ENCODE data around the gene RYR2. TPM values are rescaled to one million over a fixed set of nuclear protein-coding genes. Genes with fewer than 3 reads are reported as not detected.

RYR2 gene
- total RNA-seq, 1 donor from 2014 or later: 15.2 TPM

DNA sequence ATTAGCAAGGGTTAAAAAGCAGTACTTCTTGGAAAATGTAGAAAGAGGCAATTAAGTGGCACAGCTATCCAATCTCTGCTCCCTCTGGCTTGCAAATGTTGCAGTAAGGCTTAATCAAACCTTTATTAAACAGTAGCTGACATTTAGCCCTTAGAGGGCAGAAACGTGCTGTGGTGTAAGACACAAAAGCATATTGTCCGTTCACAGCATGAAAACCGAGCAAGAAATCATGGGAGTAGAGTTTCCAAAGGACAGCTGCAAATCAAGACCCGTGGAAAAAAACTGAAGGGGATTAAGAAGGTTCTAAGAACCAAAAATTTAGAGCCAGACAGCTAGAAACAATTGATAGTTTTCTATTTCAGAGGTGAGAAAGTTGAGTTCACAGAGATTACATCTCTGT is 835.6 kb downstream of the RYR2 start:
- Histone ChIP-seq H3K27me3 (no peaks in the 10 kb centered on the region), H3K9me3 (no peaks in the 10 kb centered on the region), H3K4me1 (no peaks in the 10 kb centered on the region), H3K27ac (no peak overlapping the region), H3K36me3 (no peaks in the 10 kb centered on the region), H3K4me3 (no peak overlapping the region)
- intact Hi-C loops (cut with DNase I): no loop called here
- TF ChIP-seq, protein P1, sequence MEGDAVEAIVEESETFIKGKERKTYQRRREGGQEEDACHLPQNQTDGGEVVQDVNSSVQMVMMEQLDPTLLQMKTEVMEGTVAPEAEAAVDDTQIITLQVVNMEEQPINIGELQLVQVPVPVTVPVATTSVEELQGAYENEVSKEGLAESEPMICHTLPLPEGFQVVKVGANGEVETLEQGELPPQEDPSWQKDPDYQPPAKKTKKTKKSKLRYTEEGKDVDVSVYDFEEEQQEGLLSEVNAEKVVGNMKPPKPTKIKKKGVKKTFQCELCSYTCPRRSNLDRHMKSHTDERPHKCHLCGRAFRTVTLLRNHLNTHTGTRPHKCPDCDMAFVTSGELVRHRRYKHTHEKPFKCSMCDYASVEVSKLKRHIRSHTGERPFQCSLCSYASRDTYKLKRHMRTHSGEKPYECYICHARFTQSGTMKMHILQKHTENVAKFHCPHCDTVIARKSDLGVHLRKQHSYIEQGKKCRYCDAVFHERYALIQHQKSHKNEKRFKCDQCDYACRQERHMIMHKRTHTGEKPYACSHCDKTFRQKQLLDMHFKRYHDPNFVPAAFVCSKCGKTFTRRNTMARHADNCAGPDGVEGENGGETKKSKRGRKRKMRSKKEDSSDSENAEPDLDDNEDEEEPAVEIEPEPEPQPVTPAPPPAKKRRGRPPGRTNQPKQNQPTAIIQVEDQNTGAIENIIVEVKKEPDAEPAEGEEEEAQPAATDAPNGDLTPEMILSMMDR (IDR thresholded peaks at IDR 0.05): no peak
- DNase-seq (ENCODE audit: low spot score in 2 of 2): no peak

DNA sequence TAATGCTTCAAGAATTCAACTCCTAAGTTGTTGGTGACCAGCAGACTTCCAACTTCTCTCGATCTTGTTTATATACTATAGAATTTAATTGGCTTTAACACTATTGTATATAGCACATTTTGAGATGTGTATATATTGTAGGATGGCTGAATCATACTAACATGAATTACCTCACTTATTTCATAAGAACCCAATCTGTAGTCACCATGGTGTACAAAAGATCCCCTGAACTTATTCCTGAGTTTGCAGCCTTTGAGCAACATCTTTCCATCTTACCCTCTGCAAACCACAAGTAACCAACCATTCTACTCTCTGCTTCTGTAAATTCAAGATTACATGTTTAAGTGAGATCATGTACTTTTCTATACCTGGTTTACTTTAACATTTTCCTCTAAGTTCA is 836.4 kb downstream of the RYR2 start:
- no peak for DNase-seq (ENCODE audit: low spot score in 2 of 2)
- Histone ChIP-seq H3K27ac (no peak overlapping the region), H3K27me3 (no peaks in the 10 kb centered on the region), H3K4me3 (no peak overlapping the region), H3K4me1 (no peaks in the 10 kb centered on the region), H3K9me3 (no peaks in the 10 kb centered on the region), H3K36me3 (no peaks in the 10 kb centered on the region)
- intact Hi-C loops (cut with DNase I): no loop called here
- TF ChIP-seq, protein P1 (IDR thresholded peaks at IDR 0.05): no peak

DNA sequence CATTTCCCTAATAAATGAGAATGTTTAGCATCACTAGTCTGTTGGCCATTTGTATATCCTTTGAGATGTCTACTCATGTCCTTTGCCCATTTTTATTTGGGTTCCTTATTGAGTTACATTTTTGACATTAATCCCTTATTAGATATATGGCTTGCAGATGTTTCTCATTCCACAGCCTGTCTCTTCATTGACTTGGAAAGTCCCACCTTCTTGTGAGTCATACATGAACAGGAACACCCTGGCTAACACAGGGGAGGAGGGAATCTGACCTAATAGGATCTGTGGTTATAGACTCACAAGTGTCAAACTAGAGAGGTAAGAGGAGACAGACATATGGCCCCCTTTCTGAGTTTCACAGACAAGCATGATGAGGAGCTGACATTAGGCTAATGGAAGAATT is 837.2 kb downstream of the RYR2 start:
- Histone ChIP-seq H3K27me3 (no peaks in the 10 kb centered on the region), H3K27ac (no peak overlapping the region), H3K9me3 (no peaks in the 10 kb centered on the region), H3K4me3 (no peak overlapping the region), H3K4me1 (no peaks in the 10 kb centered on the region), H3K36me3 (no peaks in the 10 kb centered on the region)
- DNase-seq (ENCODE audit: low spot score in 2 of 2): no peak
- TF ChIP-seq, protein P1 (IDR thresholded peaks at IDR 0.05): no peak
- intact Hi-C loops (cut with DNase I): no loop called here

Other genes starting within 250 kb of the RYR2 start
- 36.1 TPM for gene MTR, start 246.9 kb upstream of the RYR2 start, total RNA-seq
- not detected for gene MT1HL1, start 37.7 kb upstream of the RYR2 start, total RNA-seq